Thymus (tissue), 11 donors: ENCODE data around the gene SLC12A1. TPM values are rescaled to one million over a fixed set of nuclear protein-coding genes. Genes with fewer than 3 reads are reported as not detected.
A peak's percentile ranks its signal among the peaks of the same experiment; 100 is the strongest.

Experiments
- DNase-seq, 9 donors: peaks; one replicate each; pipeline ENCODE4 v3.0.0-alpha.2; 2013; ENCODE audit warnings: low spot score in 9 of 9, low read depth in 6 of 9, missing footprints in 1 of 9
- H3K27ac ChIP-seq, 2 donors: one replicate each; pipeline ENCODE4 v1.5.1; 2013; ENCODE audit warnings: control low read depth in 1 of 2, low read depth in 1 of 2, low read length in 1 of 2, mild to moderate bottlenecking in 1 of 2, moderate library complexity in 1 of 2
- H3K27me3 ChIP-seq, 2 donors: one replicate each; pipeline ENCODE4 v1.5.1; 2013; ENCODE audit warnings: low read length in 1 of 2; ENCODE audit not compliant: control insufficient read depth in 2 of 2, insufficient read depth in 1 of 2
- H3K36me3 ChIP-seq, 2 donors: one replicate each; pipeline ENCODE4 v1.5.1; 2013; ENCODE audit warnings: low read length in 1 of 2, mild to moderate bottlenecking in 1 of 2, moderate library complexity in 1 of 2; ENCODE audit not compliant: control insufficient read depth in 2 of 2, insufficient read depth in 2 of 2
- H3K4me1 ChIP-seq, 2 donors: one replicate each; pipeline ENCODE4 v1.5.1; 2013; ENCODE audit warnings: low read length in 2 of 2; ENCODE audit not compliant: control insufficient read depth in 2 of 2, insufficient read depth in 2 of 2
- H3K4me3 ChIP-seq, 2 donors: one replicate each; pipeline ENCODE4 v1.5.1; 2013; ENCODE audit warnings: low read length in 2 of 2, control low read depth in 1 of 2, mild to moderate bottlenecking in 1 of 2
- H3K9me3 ChIP-seq, 2 donors: one replicate each; pipeline ENCODE4 v1.5.1; 2013; ENCODE audit warnings: low read length in 1 of 2, mild to moderate bottlenecking in 1 of 2; ENCODE audit not compliant: control insufficient read depth in 2 of 2, insufficient read depth in 1 of 2
- WGBS: extraction: QIAGEN DNeasy Blood & Tissue Kit; methylation state at CpG from one replicate; pipeline ENCODE4 v1.1.7; 2013; 5-methylcytosine and 5-hydroxymethylcytosine counted together
- polyA plus RNA-seq: library from polyadenylated mRNA; stranded (reverse); fragments of 200-250 nt; gene quantifications from one replicate; pipeline ENCODE4 v1.2.3, GENCODE V29; 2013
- total RNA-seq: library from RNA; stranded (reverse); fragments of 120-200 nt; gene quantifications from one replicate; pipeline ENCODE4 v1.2.4, GENCODE V29; 2013
- donor health status: healthy.

The SLC12A1 gene
- total and polyA plus RNA-seq, 2 donors: 0.05 to 0.11 TPM

- WGBS: 48% methylated on average over 14 of the region's 14 CpGs
- Histone ChIP-seq H3K4me1 (no peaks in the 10 kb centered on the region), H3K4me3 (no peak overlapping the region), H3K27me3 (no peaks in the 10 kb centered on the region), H3K9me3 (no peaks in the 10 kb centered on the region), H3K27ac (no peak overlapping the region), H3K36me3 (no peaks in the 10 kb centered on the region)
- DNase-seq: peak; percentile 18 to 77 (median 48)
Observed at GRCh38 chr15:48285329-48286214, 79.5 kb downstream of the SLC12A1 start.

GRCh38 chr15:48289628-48290027 is 83.5 kb downstream of the SLC12A1 start:
- Histone ChIP-seq H3K36me3 (no peaks in the 10 kb centered on the region), H3K27me3 (no peaks in the 10 kb centered on the region), H3K4me1 (no peaks in the 10 kb centered on the region), H3K9me3 (no peaks in the 10 kb centered on the region), H3K27ac (no peak overlapping the region), H3K4me3 (no peak overlapping the region)
- no peak for DNase-seq
- 93% methylated on average over 2 of the region's 2 CpGs for WGBS

GRCh38 chr15:48292458-48292857 is 86.4 kb downstream of the SLC12A1 start:
- no peaks in the 10 kb centered on the region for H3K4me1 ChIP-seq
- WGBS: 82% methylated on average over 4 of the region's 4 CpGs
- no peak for DNase-seq
- no peak overlapping the region for H3K27ac ChIP-seq
- H3K36me3 ChIP-seq: no peaks in the 10 kb centered on the region
- H3K4me3 ChIP-seq: no peak overlapping the region
- no peaks in the 10 kb centered on the region for H3K9me3 ChIP-seq
- H3K27me3 ChIP-seq: no peaks in the 10 kb centered on the region

GRCh38 chr15:48297668-48298067 is 91.6 kb downstream of the SLC12A1 start:
- Histone ChIP-seq H3K4me3 (no peak overlapping the region), H3K36me3 (no peaks in the 10 kb centered on the region), H3K9me3 (no peaks in the 10 kb centered on the region), H3K27ac (no peak overlapping the region), H3K4me1 (no peaks in the 10 kb centered on the region), H3K27me3 (no peaks in the 10 kb centered on the region)
- WGBS: 95% methylated on average over 2 of the region's 2 CpGs
- DNase-seq: no peak

GRCh38 chr15:48298914-48299313 is 92.8 kb downstream of the SLC12A1 start:
- Histone ChIP-seq H3K36me3 (no peaks in the 10 kb centered on the region), H3K4me1 (no peaks in the 10 kb centered on the region), H3K27ac (no peak overlapping the region), H3K4me3 (no peak overlapping the region), H3K9me3 (no peaks in the 10 kb centered on the region), H3K27me3 (no peaks in the 10 kb centered on the region)
- DNase-seq: no peak
- 68% methylated on average over 2 of the region's 2 CpGs for WGBS

- Histone ChIP-seq H3K27ac (no peak overlapping the region), H3K36me3 (no peaks in the 10 kb centered on the region), H3K4me3 (no peak overlapping the region), H3K27me3 (no peaks in the 10 kb centered on the region), H3K4me1 (no peaks in the 10 kb centered on the region), H3K9me3 (no peaks in the 10 kb centered on the region)
- 97% methylated on average over 5 of the region's 5 CpGs for WGBS
- no peak for DNase-seq
Observed at GRCh38 chr15:48300038-48300437, 93.9 kb downstream of the SLC12A1 start.

GRCh38 chr15:48304398-48304797 is 98.3 kb downstream of the SLC12A1 start:
- Histone ChIP-seq H3K27ac (no peak overlapping the region), H3K9me3 (no peaks in the 10 kb centered on the region), H3K4me1 (no peaks in the 10 kb centered on the region), H3K4me3 (no peak overlapping the region), H3K27me3 (no peaks in the 10 kb centered on the region), H3K36me3 (no peaks in the 10 kb centered on the region)
- no peak for DNase-seq
- WGBS: 81% methylated on average over 2 of the region's 2 CpGs

- no peak overlapping the region for H3K4me3 ChIP-seq
- WGBS: 95% methylated on average over 1 of the region's 1 CpG
- H3K36me3 ChIP-seq: no peaks in the 10 kb centered on the region
- DNase-seq: no peak
- no peaks in the 10 kb centered on the region for H3K27me3 ChIP-seq
- H3K9me3 ChIP-seq: no peaks in the 10 kb centered on the region
- H3K27ac ChIP-seq: no peak overlapping the region
- H3K4me1 ChIP-seq: no peaks in the 10 kb centered on the region
Observed at GRCh38 chr15:48306639-48307038, 100.5 kb downstream of the SLC12A1 start.

- H3K4me1 ChIP-seq: no peaks in the 10 kb centered on the region
- H3K27ac ChIP-seq: no peak overlapping the region
- no peaks in the 10 kb centered on the region for H3K9me3 ChIP-seq
- 97% methylated on average over 8 of the region's 8 CpGs for WGBS
- H3K36me3 ChIP-seq: no peaks in the 10 kb centered on the region
- no peak for DNase-seq
- H3K4me3 ChIP-seq: no peak overlapping the region
- H3K27me3 ChIP-seq: no peaks in the 10 kb centered on the region
Observed at GRCh38 chr15:48307586-48307985, 101.5 kb downstream of the SLC12A1 start.
